ENCODE data around the gene SETBP1.

Gene SETBP1

DNA sequence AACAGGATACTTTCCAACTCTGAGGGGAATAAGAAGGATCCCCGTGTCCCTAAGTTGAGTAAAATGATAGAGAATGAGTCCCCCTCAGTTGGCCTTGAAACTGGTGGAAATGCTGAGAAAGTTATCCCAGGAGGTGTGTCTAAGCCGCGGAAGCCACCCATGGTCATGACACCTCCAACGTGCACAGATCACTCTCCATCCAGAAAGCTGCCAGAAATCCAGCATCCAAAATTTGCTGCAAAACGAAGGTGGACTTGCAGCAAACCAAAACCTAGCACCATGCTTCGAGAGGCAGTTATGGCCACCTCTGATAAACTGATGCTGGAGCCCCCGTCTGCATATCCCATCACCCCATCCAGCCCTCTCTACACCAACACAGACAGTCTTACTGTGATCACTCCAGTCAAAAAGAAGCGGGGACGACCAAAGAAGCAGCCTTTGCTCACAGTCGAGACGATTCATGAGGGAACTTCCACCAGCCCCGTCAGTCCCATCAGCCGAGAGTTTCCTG, 270.1 kb downstream of the SETBP1 start:
- H3K27ac ChIP-seq (ENCODE audit: low read length): no peak overlapping the region
- no peaks in the 10 kb centered on the region for H3K9me3 ChIP-seq (ENCODE audit: control insufficient read depth in 2 of 2, low read length in 2 of 2)
- peaks cover 18 to 28% of the 10 kb centered on the region in 2 donors for H3K36me3 ChIP-seq (ENCODE audit: control insufficient read depth in 2 of 2, insufficient read depth in 2 of 2, low read length in 2 of 2)
- H3K4me1 ChIP-seq (ENCODE audit: control insufficient read depth, insufficient read depth, low read length): peaks cover 7% of the 10 kb centered on the region
- no peak overlapping the region for H3K4me3 ChIP-seq (ENCODE audit: low read length in 2 of 2)
- H3K9ac ChIP-seq (ENCODE audit: low read length in 2 of 2): no peak overlapping the region
- H3K27me3 ChIP-seq (ENCODE audit: control insufficient read depth in 1 of 2, insufficient read depth in 2 of 2, low read length in 2 of 2): no peaks in the 10 kb centered on the region

DNA sequence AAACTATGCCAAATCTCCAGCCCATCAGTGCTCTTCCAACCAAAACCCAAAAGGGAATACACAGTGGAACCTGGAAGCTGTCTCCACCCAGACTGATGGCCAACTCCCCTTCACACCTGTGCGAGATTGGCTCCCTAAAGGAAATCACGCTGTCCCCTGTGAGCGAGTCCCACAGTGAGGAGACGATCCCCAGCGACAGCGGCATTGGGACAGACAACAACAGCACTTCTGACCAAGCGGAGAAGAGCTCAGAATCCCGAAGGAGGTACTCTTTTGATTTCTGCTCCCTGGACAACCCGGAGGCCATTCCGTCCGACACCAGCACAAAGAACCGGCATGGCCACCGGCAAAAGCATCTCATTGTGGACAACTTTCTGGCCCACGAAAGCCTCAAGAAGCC, 271.1 kb downstream of the SETBP1 start:
- Histone ChIP-seq H3K27me3 (ENCODE audit: control insufficient read depth in 1 of 2, insufficient read depth in 2 of 2, low read length in 2 of 2) (no peaks in the 10 kb centered on the region), H3K4me3 (ENCODE audit: low read length in 2 of 2) (no peak overlapping the region), H3K4me1 (ENCODE audit: control insufficient read depth, insufficient read depth, low read length) (peaks cover 3% of the 10 kb centered on the region), H3K27ac (ENCODE audit: low read length) (no peak overlapping the region), H3K36me3 (ENCODE audit: control insufficient read depth in 2 of 2, insufficient read depth in 2 of 2, low read length in 2 of 2) (peaks cover 18 to 28% of the 10 kb centered on the region in 2 donors), H3K9me3 (ENCODE audit: control insufficient read depth in 2 of 2, low read length in 2 of 2) (no peaks in the 10 kb centered on the region), H3K9ac (ENCODE audit: low read length in 2 of 2) (no peak overlapping the region)

DNA sequence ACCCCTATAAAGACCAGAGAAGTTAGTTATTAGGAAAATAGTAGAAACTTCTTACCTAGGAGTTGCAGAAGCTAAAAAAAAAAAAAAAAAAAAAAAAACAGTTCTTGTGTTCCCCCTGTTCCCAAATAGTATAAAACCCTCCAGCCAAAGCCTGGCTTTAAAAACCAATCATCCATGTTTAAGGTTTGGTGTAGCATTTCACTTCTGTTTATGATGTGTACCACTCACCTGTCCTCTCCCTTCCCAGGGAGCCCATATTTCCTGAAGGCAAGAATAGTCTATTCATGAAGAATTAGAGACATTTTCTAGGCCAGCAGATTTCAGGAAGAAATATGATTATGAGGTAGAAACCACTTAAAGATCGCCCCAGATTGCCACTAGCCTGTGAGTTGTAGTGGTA, 273.6 kb downstream of the SETBP1 start:
- Histone ChIP-seq H3K36me3 (ENCODE audit: control insufficient read depth in 2 of 2, insufficient read depth in 2 of 2, low read length in 2 of 2) (peaks cover 18 to 30% of the 10 kb centered on the region in 2 donors), H3K4me3 (ENCODE audit: low read length in 2 of 2) (no peak overlapping the region), H3K27ac (ENCODE audit: low read length) (no peak overlapping the region), H3K9ac (ENCODE audit: low read length in 2 of 2) (no peak overlapping the region), H3K9me3 (ENCODE audit: control insufficient read depth in 2 of 2, low read length in 2 of 2) (no peaks in the 10 kb centered on the region), H3K4me1 (ENCODE audit: control insufficient read depth, insufficient read depth, low read length) (peaks cover 10% of the 10 kb centered on the region), H3K27me3 (ENCODE audit: control insufficient read depth in 1 of 2, insufficient read depth in 2 of 2, low read length in 2 of 2) (no peaks in the 10 kb centered on the region)

DNA sequence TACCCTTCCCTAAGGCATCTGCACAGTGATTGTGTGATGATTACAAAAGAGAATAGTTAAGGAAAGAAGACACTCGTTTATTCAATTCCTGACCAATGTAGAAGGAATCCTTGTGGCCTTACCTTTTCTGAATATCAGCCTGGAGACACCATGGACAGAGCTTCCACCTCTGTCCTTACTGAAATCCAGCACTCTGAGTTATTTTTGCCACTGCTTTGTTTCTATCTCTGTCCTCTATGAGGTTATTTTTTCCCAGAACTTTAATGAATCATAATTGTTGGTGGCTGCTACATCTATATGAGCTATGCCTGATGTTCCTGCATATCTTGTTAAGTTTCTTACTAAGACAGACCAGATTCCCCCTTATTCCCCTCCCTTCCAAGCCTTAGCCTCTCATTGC, 275.1 kb downstream of the SETBP1 start:
- no peak overlapping the region for H3K27ac ChIP-seq (ENCODE audit: low read length)
- peaks cover 9 to 27% of the 10 kb centered on the region in 2 donors for H3K36me3 ChIP-seq (ENCODE audit: control insufficient read depth in 2 of 2, insufficient read depth in 2 of 2, low read length in 2 of 2)
- H3K9ac ChIP-seq (ENCODE audit: low read length in 2 of 2): no peak overlapping the region
- no peak overlapping the region for H3K4me3 ChIP-seq (ENCODE audit: low read length in 2 of 2)
- no peaks in the 10 kb centered on the region for H3K27me3 ChIP-seq (ENCODE audit: control insufficient read depth in 1 of 2, insufficient read depth in 2 of 2, low read length in 2 of 2)
- H3K9me3 ChIP-seq (ENCODE audit: control insufficient read depth in 2 of 2, low read length in 2 of 2): no peaks in the 10 kb centered on the region
- H3K4me1 ChIP-seq (ENCODE audit: control insufficient read depth, insufficient read depth, low read length): peaks cover 10% of the 10 kb centered on the region

DNA sequence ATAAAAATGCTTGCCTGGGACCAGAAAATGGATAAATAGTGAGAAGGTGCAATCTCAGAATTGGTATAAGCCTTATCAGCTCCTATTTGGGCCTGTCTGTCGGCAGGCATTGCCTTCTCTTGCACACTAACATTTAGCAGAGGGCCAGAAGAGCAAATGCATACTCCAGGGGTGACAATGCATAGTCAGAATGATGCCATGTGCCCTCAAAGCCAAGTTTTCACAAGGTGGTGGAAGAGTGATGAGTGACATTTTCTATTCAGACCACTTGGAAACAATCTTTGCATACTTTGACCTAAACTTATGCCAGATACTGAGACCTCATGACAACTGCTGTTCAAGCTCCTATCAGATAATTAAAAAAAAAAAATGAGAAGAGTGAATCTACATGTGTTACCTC, 276.3 kb downstream of the SETBP1 start:
- Histone ChIP-seq H3K4me3 (ENCODE audit: low read length in 2 of 2) (no peak overlapping the region), H3K4me1 (ENCODE audit: control insufficient read depth, insufficient read depth, low read length) (peaks cover 10% of the 10 kb centered on the region), H3K27ac (ENCODE audit: low read length) (no peak overlapping the region), H3K9ac (ENCODE audit: low read length in 2 of 2) (no peak overlapping the region), H3K9me3 (ENCODE audit: control insufficient read depth in 2 of 2, low read length in 2 of 2) (no peaks in the 10 kb centered on the region), H3K27me3 (ENCODE audit: control insufficient read depth in 1 of 2, insufficient read depth in 2 of 2, low read length in 2 of 2) (no peaks in the 10 kb centered on the region), H3K36me3 (ENCODE audit: control insufficient read depth in 2 of 2, insufficient read depth in 2 of 2, low read length in 2 of 2) (peaks cover 10 to 29% of the 10 kb centered on the region in 2 donors)

DNA sequence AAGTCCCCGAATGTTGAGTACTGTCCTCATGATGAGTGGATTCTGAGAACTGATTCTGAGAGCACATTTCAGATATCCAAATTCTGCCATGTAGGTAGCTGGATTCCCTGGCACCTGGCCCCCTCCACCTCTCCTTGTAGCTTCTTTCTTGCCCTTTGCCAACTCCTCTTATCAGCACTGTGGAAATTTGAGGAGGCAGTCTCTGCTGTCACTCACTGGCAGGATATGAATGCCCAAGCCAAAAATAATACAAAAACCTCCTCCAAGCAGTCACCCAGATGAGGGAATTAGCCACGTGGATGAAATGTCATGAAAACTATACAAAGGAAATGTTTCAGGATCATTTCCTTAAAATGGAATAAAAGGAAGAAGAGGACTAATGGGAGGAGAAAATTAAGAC, 276.8 kb downstream of the SETBP1 start:
- Histone ChIP-seq H3K27ac (ENCODE audit: low read length) (no peak overlapping the region), H3K4me3 (ENCODE audit: low read length in 2 of 2) (no peak overlapping the region), H3K9ac (ENCODE audit: low read length in 2 of 2) (no peak overlapping the region), H3K27me3 (ENCODE audit: control insufficient read depth in 1 of 2, insufficient read depth in 2 of 2, low read length in 2 of 2) (no peaks in the 10 kb centered on the region), H3K4me1 (ENCODE audit: control insufficient read depth, insufficient read depth, low read length) (peaks cover 10% of the 10 kb centered on the region), H3K9me3 (ENCODE audit: control insufficient read depth in 2 of 2, low read length in 2 of 2) (no peaks in the 10 kb centered on the region), H3K36me3 (ENCODE audit: control insufficient read depth in 2 of 2, insufficient read depth in 2 of 2, low read length in 2 of 2) (peaks cover 7 to 28% of the 10 kb centered on the region in 2 donors)

DNA sequence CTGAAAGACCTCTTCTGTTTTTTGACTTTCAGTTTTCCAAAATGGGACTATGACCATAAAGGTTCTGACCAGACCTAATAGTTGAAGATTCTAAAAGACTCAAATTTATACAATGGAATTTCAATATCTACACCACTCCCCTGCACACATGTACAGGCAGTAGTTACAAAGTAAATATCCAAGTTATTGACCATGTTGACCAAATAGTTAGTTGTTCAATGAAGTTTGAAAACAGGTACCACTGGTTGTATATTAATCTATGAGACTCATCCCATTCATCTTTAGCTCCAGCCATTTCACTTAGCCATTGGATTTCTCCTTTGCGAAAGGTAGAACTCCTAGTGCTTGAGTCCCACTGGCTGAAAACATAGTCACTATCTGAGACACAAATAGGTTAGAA, 277.4 kb downstream of the SETBP1 start:
- Histone ChIP-seq H3K36me3 (ENCODE audit: control insufficient read depth in 2 of 2, insufficient read depth in 2 of 2, low read length in 2 of 2) (peaks cover 5 to 22% of the 10 kb centered on the region in 2 donors), H3K9ac (ENCODE audit: low read length in 2 of 2) (no peak overlapping the region), H3K27me3 (ENCODE audit: control insufficient read depth in 1 of 2, insufficient read depth in 2 of 2, low read length in 2 of 2) (no peaks in the 10 kb centered on the region), H3K27ac (ENCODE audit: low read length) (no peak overlapping the region), H3K4me1 (ENCODE audit: control insufficient read depth, insufficient read depth, low read length) (peaks cover 10% of the 10 kb centered on the region), H3K4me3 (ENCODE audit: low read length in 2 of 2) (no peak overlapping the region), H3K9me3 (ENCODE audit: control insufficient read depth in 2 of 2, low read length in 2 of 2) (no peaks in the 10 kb centered on the region)

DNA sequence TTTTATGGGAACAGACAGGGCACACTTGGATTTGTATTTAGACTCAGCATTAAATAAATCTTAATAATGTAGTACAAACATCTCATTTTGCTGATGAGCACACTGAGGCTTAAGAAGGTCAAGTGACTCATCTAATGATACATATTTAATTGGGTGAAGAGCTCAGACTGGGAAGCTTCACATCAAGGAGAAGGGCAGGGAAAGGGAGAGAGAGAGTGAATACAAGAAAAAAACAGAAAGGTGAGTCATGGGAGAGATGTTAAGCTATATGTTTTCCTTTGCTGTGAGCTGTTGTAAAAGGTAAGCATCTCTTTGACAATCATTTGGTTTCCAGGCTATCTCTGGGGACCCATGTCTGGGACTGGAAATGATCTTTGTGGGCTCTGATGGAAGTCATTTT, 277.8 kb downstream of the SETBP1 start:
- Histone ChIP-seq H3K27me3 (ENCODE audit: control insufficient read depth in 1 of 2, insufficient read depth in 2 of 2, low read length in 2 of 2) (no peaks in the 10 kb centered on the region), H3K9ac (ENCODE audit: low read length in 2 of 2) (no peak overlapping the region), H3K4me1 (ENCODE audit: control insufficient read depth, insufficient read depth, low read length) (peaks cover 10% of the 10 kb centered on the region), H3K4me3 (ENCODE audit: low read length in 2 of 2) (no peak overlapping the region), H3K36me3 (ENCODE audit: control insufficient read depth in 2 of 2, insufficient read depth in 2 of 2, low read length in 2 of 2) (peaks cover 3 to 22% of the 10 kb centered on the region in 2 donors), H3K27ac (ENCODE audit: low read length) (no peak overlapping the region), H3K9me3 (ENCODE audit: control insufficient read depth in 2 of 2, low read length in 2 of 2) (no peaks in the 10 kb centered on the region)

DNA sequence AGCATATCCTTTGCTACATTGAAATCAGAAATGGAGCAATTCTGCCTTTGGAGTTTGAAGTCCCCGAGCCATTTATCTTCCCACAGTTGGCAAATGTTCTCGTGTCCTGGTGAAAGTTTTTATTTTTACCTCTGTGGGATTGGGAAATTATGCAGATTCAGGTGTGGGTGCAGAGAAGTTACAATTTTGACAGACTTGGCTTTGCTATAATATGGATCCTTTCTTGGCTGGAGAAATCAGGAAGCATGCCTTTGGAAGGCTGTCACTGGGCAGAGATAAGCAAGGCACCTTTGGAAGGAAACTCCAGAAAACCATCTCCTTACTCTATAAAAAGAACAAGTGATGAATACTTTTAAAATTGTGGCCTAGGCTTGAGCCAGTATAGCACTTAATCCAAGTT, 278.3 kb downstream of the SETBP1 start:
- Histone ChIP-seq H3K36me3 (ENCODE audit: control insufficient read depth in 2 of 2, insufficient read depth in 2 of 2, low read length in 2 of 2) (peaks cover 3 to 20% of the 10 kb centered on the region in 2 donors), H3K9ac (ENCODE audit: low read length in 2 of 2) (no peak overlapping the region), H3K27me3 (ENCODE audit: control insufficient read depth in 1 of 2, insufficient read depth in 2 of 2, low read length in 2 of 2) (no peaks in the 10 kb centered on the region), H3K27ac (ENCODE audit: low read length) (no peak overlapping the region), H3K4me3 (ENCODE audit: low read length in 2 of 2) (no peak overlapping the region), H3K9me3 (ENCODE audit: control insufficient read depth in 2 of 2, low read length in 2 of 2) (no peaks in the 10 kb centered on the region), H3K4me1 (ENCODE audit: control insufficient read depth, insufficient read depth, low read length) (peaks cover 10% of the 10 kb centered on the region)

DNA sequence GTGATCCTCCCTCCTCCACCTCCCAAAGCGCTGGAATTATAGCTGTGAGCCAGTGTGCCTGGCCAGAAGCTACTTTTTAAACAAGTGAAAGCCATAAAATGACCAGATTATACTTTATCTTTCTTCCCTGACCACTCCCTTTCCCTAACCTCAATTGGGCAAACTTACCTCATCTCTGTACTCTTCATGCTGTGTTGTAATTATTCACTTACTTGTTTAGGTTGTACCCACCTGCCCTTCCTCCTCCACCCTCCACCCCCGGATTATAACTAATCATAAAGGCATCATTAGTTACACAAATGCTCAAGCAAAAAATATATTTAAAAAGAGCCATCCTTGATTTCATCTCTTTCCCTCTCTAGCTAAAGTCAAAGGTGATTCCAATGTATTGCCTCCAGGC, 279.9 kb downstream of the SETBP1 start:
- Histone ChIP-seq H3K4me3 (ENCODE audit: low read length in 2 of 2) (no peak overlapping the region), H3K9ac (ENCODE audit: low read length in 2 of 2) (no peak overlapping the region), H3K4me1 (ENCODE audit: control insufficient read depth, insufficient read depth, low read length) (peaks cover 8% of the 10 kb centered on the region), H3K27ac (ENCODE audit: low read length) (no peak overlapping the region), H3K36me3 (ENCODE audit: control insufficient read depth in 2 of 2, insufficient read depth in 2 of 2, low read length in 2 of 2) (peaks cover 3 to 18% of the 10 kb centered on the region in 2 donors), H3K9me3 (ENCODE audit: control insufficient read depth in 2 of 2, low read length in 2 of 2) (no peaks in the 10 kb centered on the region), H3K27me3 (ENCODE audit: control insufficient read depth in 1 of 2, insufficient read depth in 2 of 2, low read length in 2 of 2) (no peaks in the 10 kb centered on the region)

DNA sequence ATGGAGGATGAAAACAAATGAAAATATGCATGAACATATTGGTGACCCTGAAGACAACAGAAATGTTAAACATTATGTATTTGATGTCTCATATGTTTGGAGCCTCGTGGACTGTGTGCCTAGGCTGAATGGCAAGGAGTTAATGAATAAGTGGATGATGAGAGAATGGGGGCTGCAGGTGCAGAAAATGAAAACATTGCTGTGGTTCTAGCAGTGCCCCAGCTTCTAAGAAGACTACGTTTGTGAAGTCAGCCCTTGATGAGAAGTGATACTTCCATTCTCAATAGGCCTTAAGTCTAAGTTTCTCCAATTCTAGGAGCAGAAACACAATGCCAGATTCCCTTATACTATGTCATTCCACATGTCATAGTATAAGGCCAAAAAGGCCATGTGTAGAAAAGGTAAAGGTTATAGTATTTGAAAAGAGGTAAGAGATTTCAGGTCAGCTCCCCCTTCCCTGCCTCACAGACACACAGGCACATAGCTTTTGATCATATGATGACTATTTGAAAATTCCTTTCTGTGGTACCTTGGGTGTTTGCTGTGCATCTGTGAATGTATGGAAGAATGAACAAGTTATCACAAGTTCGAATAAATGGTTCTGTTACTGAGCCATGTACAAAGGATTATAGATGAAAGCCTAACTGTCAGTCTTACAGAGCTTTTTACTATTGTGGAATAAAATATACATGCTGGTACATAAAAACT, 280.8 kb downstream of the SETBP1 start:
- Histone ChIP-seq H3K4me3 (ENCODE audit: low read length in 2 of 2) (no peak overlapping the region), H3K9me3 (ENCODE audit: control insufficient read depth in 2 of 2, low read length in 2 of 2) (no peaks in the 10 kb centered on the region), H3K27me3 (ENCODE audit: control insufficient read depth in 1 of 2, insufficient read depth in 2 of 2, low read length in 2 of 2) (no peaks in the 10 kb centered on the region), H3K36me3 (ENCODE audit: control insufficient read depth in 2 of 2, insufficient read depth in 2 of 2, low read length in 2 of 2) (peaks cover 3 to 17% of the 10 kb centered on the region in 2 donors), H3K27ac (ENCODE audit: low read length) (no peak overlapping the region), H3K4me1 (ENCODE audit: control insufficient read depth, insufficient read depth, low read length) (peaks cover 7% of the 10 kb centered on the region), H3K9ac (ENCODE audit: low read length in 2 of 2) (no peak overlapping the region)
